ENCODE results near the gene TNFRSF6B.

Gene TNFRSF6B

DNA sequence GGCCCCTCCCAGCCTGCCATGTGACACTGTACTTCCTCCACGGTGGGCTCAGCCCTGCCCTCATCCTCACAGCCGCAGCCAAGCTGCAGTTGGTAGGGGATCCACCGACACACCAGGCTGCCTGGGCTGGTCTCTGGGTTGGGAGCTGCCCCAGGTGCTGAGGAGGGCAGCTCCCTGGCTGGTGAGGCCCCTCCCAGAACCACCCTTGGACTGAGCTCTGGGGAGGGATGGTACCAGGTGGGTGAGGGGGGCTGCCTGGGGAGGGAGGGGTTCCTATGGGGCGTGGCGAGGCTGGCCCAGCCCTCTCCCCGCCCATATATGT is 185 bp upstream of the TNFRSF6B start:
- TF ChIP-seq, protein P1, sequence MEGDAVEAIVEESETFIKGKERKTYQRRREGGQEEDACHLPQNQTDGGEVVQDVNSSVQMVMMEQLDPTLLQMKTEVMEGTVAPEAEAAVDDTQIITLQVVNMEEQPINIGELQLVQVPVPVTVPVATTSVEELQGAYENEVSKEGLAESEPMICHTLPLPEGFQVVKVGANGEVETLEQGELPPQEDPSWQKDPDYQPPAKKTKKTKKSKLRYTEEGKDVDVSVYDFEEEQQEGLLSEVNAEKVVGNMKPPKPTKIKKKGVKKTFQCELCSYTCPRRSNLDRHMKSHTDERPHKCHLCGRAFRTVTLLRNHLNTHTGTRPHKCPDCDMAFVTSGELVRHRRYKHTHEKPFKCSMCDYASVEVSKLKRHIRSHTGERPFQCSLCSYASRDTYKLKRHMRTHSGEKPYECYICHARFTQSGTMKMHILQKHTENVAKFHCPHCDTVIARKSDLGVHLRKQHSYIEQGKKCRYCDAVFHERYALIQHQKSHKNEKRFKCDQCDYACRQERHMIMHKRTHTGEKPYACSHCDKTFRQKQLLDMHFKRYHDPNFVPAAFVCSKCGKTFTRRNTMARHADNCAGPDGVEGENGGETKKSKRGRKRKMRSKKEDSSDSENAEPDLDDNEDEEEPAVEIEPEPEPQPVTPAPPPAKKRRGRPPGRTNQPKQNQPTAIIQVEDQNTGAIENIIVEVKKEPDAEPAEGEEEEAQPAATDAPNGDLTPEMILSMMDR (IDR thresholded peaks at IDR 0.05; ENCODE audit: low read depth, low read length), result no peak
- DNase-seq (ENCODE audit: extremely low read depth, low read depth), result no peak

DNA sequence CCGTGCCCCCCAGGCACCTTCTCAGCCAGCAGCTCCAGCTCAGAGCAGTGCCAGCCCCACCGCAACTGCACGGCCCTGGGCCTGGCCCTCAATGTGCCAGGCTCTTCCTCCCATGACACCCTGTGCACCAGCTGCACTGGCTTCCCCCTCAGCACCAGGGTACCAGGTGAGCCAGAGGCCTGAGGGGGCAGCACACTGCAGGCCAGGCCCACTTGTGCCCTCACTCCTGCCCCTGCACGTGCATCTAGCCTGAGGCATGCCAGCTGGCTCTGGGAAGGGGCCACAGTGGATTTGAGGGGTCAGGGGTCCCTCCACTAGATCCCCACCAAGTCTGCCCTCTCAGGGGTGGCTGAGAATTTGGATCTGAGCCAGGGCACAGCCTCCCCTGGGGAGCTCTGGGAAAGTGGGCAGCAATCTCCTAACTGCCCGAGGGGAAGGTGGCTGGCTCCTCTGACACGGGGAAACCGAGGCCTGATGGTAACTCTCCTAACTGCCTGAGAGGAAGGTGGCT is 960 bp downstream of the TNFRSF6B start:
- DNase-seq (ENCODE audit: extremely low read depth, low read depth), result no peak
- TF ChIP-seq, protein P1 (IDR thresholded peaks at IDR 0.05; ENCODE audit: low read depth, low read length), result no peak

DNA sequence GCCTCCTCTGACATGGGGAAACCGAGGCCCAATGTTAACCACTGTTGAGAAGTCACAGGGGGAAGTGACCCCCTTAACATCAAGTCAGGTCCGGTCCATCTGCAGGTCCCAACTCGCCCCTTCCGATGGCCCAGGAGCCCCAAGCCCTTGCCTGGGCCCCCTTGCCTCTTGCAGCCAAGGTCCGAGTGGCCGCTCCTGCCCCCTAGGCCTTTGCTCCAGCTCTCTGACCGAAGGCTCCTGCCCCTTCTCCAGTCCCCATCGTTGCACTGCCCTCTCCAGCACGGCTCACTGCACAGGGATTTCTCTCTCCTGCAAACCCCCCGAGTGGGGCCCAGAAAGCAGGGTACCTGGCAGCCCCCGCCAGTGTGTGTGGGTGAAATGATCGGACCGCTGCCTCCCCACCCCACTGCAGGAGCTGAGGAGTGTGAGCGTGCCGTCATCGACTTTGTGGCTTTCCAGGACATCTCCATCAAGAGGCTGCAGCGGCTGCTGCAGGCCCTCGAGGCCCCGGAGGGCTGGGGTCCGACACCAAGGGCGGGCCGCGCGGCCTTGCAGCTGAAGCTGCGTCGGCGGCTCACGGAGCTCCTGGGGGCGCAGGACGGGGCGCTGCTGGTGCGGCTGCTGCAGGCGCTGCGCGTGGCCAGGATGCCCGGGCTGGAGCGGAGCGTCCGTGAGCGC is 1.6 kb downstream of the TNFRSF6B start:
- TF ChIP-seq, protein P1 (IDR thresholded peaks at IDR 0.05; ENCODE audit: low read depth, low read length), result no peak
- DNase-seq (ENCODE audit: extremely low read depth, low read depth), result no peak

DNA sequence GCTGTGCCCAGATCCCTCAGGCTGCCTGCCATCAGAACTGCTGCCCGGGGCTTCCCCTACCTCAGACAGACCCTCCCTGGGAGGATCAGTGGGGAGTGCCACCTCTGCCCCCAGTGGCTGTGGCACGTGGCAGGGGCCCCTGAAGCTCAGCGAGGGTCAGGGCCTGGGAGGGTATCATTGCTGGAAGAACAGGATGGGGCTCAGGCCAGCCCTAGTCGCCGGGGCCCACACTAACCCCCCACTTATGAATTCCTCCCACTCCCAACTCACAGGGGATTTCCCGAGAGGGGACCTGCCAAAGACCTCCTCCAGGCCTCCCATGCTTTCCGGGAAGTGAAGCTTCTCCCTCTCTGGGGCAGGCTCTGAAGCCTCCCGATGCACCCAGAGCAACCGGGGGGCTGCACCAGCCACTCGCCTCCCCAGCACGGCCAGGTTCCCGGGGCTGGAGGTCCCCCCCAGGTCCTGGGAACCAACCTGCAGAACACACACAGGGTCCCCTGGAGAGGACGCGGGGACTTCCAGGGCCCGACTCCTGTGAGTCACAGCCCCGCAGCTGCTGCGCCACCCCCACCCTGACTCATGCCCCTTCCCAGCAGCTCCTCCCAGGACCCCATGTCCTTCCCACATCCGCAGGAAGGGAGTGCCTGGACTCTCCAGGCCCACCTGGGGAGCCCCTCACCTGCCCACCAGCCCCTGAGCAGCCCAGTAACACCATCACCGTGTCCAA is 2.5 kb downstream of the TNFRSF6B start:
- TF ChIP-seq, protein P1 (IDR thresholded peaks at IDR 0.05; ENCODE audit: low read depth, low read length), result no peak
- peak; percentile 69 for DNase-seq (ENCODE audit: extremely low read depth, low read depth)

DNA sequence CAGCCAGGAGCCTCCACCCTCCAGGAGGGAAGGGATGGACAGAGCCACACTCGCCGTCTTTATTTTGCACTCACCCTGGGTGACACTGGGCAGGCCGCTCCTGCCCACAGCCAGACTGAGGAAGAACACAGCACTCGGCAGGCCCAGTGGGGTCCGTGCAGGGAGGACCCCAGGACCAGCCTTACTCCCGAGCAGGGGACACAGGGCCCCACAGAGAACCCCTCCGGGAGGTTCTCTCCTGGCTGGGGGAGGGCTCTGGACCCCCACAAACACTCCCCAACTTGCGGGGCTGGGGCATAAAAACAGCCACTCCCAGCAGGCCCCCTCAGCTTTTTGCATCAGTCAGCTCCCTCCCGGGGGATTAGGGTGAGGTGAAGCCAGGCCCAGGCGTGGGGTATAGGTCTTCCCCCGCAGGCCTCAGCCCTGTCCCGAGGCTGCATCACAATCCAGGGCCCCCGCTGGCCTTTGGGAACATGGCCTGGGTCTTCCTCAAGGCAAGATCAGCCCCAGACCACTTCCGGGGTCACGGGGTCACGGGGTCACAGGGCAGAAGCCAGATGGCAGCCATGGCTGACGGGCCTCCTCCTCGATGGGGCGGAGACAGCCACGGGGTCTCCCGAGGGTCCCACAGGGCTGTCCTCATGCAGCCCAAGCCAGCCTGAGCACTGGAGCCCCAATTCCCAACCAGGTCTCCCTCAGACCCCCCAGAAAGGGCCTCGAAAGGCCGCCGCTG is 3.2 kb downstream of the TNFRSF6B start:
- no peak for DNase-seq (ENCODE audit: extremely low read depth, low read depth)

DNA sequence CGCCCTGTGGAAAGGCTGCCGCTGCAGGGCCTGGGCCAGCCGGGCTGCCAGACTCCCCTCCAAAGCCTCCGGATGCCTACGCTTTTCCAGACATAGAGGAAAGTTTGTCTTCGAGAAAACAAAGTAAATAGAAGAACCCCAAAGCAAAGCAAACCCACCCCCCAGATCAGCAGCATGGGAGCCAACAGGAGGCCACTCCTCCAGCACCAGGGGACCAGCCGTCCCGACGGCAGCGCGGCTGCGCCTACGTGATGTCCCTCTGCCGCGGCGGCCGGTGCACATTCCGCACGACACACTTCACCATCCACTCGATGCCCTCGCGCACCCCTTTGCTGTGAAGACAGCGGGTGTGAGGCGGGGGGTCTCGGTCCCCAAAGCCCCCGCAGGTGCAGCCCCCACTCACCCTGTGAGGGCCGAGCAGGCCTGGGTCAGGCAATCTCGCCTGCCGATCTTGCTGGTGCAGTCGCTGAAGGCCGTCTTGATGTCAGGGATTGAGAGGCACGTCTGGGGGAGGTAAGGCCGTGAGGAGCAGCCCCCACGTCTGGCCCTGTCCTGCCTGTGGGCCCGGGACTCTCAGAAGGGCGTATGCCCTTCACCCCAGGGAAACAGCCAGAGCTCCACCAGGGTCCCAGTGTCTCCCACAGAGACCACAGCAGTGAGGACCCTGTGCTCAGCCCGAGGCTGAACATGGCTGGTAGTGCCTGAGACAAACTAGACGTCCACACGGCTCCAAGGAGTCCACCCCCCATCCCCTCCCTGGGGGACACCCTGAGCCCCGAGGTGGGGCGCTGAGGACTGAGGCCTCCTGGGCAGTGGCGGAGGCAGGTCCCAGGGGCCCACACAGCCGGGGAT is 4.0 kb downstream of the TNFRSF6B start:
- TF ChIP-seq, protein P1 (IDR thresholded peaks at IDR 0.05; ENCODE audit: low read depth, low read length), result no peak
- no peak for DNase-seq (ENCODE audit: extremely low read depth, low read depth)

More for the DNA sequence above, 3.2 kb downstream of the TNFRSF6B start:
- TF ChIP-seq, protein P1 (IDR thresholded peaks at IDR 0.05; ENCODE audit: low read depth, low read length), result no peak
